ENCODE data around the gene NDST4.

DNA sequence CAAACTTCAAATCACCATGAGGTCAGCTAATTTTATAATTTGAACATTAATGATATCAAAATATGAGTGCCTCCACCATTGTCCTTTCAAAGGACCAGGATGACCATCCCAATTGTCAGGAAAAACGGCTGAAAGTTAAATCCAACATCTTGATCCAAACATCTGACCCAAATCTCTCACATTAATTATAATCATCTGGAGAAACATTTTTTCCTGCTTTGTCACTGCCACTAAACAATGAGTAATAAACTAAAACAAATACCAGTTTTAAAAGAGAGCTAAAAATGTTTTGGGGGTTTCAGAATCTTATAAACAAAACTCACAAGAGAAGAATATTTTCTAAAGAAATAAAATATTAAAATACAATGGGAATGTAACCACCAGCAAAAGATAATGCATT lies 45.7 kb upstream of the NDST4 start:
- TF ChIP-seq ZFX (IDR thresholded peaks at IDR 0.05; ENCODE audit: borderline replicate concordance) (no peak), CTCF (IDR thresholded peaks at IDR 0.05) (no peak)
